AG08396 (cell line): Measurements from ENCODE around the gene MYH10.

Source experiments
- DNase-seq: peaks from one replicate; pipeline ENCODE4 v3.0.0; 2012; ENCODE audit warnings: low spot score, mixed read lengths

MYH10 gene

GRCh38 chr17:8609910-8610309 lies 20.6 kb downstream of the MYH10 start:
- DNase-seq, result no peak

GRCh38 chr17:8608001-8608400 lies 22.5 kb downstream of the MYH10 start:
- DNase-seq, result no peak

DNA sequence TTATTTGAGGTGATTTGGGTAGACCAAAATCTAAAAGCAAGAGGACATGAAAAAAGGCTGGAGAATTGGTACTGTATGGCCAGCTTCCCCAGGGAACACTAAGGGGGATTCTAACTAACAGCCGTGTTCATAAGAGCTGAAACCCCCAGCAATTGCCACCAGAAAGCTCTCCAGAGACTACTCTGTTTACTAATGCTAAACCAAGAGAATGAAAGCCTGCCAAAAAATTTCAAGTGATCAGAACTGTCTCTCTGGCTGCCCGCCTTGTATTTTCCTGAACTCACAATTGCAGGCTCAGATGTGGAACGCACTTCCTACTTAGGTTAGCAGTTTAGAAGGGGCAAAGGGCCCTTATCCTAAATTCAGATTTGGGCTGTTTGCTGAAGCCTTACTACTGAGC lies 24.1 kb downstream of the MYH10 start:
- no peak for DNase-seq

- DNase-seq, result no peak
Measured at GRCh38 chr17:8602679-8603078, 27.8 kb downstream of the MYH10 start.

GRCh38 chr17:8599351-8600011 lies 31.0 kb downstream of the MYH10 start:
- no peak for DNase-seq

GRCh38 chr17:8598913-8599312 lies 31.6 kb downstream of the MYH10 start:
- DNase-seq, result no peak

DNA sequence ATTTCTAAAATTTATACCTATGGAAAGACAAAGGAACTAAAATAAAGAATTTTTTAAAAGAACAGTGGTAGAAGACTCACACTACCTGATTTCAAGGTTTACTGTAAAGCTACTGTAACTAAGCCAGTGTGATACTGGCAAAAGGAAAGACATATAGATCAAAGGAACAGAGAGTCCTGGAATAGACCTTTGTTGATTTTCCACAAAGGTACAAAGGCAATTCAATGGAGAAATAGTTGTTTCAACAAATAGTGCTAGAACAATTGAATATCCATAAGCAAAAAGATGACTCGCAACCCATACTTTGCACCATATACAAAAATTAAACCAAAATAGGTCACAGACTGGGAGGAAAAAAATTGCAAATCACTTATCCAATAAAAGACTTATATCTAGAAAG lies 36.7 kb downstream of the MYH10 start:
- no peak for DNase-seq

DNA sequence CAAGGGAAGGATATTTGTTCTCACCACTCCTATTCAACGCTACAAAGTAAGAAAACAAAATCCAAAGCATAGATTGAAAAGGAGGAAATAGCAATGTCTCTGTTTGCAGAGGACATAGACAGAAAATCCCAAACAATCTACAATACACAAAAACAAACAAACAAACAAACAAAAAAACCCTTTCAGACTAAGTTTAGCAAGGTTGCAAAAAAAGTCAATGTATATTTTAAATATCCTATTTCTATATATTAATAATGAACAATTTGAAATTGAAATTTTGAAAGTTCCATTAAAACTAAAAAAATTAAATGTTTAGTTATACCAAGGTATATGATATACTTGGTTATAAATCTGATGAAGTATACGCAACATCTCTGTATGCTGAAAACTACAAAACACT lies 37.2 kb downstream of the MYH10 start:
- DNase-seq, result no peak

- DNase-seq, result no peak
Measured at GRCh38 chr17:8588877-8589554, 41.5 kb downstream of the MYH10 start.

DNA sequence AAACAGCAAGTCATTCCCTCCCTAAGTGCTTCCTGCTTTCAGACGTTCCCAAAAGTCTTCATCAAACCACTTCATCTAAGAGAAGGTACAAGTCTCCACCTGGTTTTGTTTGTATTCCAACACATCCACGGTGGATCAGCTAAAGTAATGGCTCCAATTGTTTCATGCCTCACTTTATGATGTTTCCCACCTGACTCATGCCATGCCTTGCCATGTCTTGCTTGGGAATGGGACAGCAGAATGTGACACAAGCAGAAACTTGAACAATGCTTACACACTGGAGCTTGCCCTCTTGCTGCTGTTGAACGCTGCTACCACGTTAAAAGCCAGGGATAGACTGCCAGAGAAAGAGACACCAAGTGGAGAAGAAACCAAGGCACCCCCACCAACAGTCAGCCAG lies 43.8 kb downstream of the MYH10 start:
- no peak for DNase-seq

DNA sequence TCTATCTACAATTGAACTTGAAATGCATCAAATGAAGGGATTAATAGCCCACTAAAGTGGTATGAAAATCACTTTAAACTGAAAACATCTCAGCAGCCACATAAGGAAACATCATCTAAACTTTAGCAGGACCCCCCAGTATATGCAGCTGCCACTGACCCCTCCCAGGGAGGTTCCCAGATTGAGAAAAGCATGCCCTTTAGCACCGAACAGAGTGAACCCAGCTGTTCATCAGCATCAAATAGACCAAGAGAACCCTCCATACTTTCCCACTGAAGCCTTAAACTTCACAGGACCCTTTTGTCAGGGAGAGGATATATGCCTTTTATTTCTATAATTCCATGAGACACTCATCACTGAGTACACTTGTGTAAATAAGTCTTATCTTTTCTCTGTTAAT lies 44.6 kb downstream of the MYH10 start:
- DNase-seq, result no peak

DNA sequence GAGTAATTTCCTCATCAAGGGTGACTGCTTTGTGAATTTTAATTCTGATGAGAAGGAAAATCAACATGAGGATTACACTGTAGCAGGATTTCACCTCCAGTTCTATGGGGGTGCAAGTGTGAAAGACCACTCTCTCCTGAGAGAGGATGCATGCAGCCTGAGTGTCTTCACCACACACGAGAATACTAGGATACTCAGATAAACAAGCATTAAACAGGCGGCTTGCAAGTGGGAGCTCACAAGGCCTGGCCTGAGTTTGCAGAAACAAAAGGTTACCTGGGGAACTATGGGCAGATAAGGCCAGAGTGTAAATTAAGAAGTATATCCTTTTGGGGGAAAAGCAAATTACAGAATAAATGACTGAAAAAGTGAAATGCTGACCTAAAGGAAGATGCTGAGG lies 46.6 kb downstream of the MYH10 start:
- DNase-seq, result no peak

- DNase-seq, result no peak
Measured at GRCh38 chr17:8580952-8581658, 49.4 kb downstream of the MYH10 start.

DNA sequence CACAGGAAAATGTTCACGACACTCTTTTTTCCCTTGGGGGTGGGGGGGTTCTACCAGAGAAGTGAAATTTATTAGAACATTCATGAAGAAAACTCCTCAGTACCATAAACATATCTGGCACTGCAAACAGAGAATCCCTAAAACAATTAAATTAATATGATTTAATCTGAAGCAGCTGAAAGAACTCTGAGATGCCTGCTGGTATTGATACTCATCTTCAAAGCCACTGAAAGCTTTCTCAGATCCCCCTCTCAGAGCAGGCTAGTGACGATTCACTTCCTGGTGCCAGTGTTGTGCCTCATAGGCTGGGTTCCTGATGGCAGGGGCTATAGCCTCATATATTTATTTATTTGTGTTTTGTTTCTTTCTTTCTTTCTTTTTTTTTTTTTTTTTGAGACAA lies 52.7 kb downstream of the MYH10 start:
- no peak for DNase-seq

DNA sequence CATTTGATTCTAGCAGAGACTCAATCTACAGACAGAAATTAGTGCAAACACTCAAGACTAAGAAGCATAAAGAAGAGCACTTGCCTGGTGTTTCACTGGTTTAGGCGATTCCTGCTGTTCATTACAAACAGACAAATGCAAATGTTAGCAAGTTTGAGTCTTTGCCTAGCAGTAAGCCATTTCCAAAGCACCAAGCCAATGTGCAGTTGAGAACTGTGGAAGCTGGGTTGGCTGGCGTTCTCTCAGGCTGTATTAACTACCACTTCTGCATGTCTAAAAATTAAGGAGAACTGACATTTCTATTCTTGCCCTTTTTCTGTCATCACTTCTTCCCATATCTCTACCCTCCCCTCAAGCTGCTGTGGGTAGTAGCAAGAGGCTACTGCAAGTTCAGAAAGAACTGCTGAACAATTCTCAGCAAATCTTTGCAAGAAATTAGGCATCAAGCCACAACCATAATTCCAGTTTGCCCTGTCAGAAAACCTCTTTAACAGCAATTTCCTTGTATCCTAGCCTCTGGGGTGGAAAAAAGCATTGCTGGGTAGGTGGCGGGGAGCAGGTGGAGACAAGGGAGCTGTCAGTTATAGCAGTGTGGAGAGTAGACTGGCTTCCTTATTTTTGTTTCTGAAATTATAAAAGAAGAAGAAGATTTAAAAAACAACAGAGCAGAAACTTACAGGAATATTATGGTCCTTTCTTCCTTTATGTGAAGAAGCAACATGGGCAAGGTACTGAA lies 53.8 kb downstream of the MYH10 start:
- no peak for DNase-seq

GRCh38 chr17:8574687-8575086 lies 55.8 kb downstream of the MYH10 start:
- no peak for DNase-seq

- no peak for DNase-seq
Measured at GRCh38 chr17:8572764-8573163, 57.8 kb downstream of the MYH10 start.

GRCh38 chr17:8563981-8564602 lies 66.4 kb downstream of the MYH10 start:
- DNase-seq, result no peak

DNA sequence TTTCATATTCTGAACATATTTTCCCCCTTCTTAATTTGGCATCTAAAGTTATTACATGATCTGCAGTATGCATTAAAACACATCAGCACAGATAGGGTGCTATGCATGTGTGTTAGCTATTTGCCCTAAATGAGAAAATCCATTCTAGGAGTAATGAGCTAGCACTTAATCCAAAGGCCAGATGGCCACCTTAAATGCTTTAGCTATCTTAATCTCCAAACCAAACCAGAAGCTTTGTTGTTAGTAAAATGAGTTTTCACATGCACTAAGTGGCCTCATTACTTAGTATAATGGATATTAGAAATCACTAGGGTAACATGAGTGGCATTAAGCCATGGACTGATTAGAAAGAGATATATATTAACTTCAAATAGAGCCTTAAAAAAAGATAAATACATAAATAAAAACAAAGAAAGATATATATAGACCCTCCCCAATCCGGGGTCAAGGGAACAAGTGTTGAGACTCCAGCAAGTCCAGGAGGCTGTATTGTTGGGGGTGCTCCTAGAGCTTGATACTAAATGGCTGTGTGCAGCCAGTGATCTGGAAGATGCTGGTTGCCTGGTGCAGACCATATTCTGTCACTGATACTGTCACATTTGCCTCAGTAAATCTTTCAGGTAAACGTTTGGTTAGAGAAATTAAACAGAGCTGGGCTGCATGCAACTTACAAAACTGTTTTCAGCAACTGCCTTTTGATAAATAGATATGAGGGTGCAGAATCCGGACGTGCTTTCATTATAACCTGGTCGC lies 67.3 kb downstream of the MYH10 start:
- DNase-seq, result no peak

- DNase-seq, result no peak
Measured at GRCh38 chr17:8558144-8558543, 72.4 kb downstream of the MYH10 start.

DNA sequence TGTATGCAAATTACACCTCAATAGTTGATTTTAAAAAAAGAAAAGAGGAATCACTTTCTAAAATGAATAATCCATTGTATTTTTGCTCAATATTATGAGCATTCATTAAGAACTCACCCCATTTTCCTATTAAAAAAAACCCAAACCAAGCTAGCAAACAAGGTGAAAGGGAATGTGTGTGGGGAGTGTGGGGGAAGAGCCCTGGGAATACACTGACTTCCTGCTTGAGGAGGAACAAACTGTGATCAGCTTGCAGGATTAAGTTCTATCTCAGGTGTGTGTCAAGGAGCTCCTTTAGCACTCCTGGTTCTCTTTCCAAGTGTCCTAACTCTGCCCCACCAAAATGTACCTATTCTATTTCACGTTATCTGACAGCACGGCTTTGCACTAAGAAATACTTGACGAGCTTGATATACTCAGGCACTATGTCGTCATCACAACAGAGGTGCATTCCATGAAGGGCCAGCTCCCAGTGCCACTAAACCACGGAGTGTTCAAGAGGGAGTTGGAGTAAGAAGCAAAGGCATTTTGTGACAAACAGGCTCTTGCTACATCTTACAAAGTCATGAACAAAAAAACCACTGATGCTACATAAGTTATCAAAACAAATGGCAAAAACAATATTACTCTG lies 73.2 kb downstream of the MYH10 start:
- no peak for DNase-seq
